GM12872 (cell line): Measurements from ENCODE around the gene VGLL4.

Experiments used
- CTCF ChIP-seq: IDR thresholded peaks from 3 replicates; pipeline ENCODE4 v1.5.1; 2011; ENCODE audit warnings: low read depth, mild to moderate bottlenecking, low read length, moderate library complexity; ENCODE audit not compliant: insufficient read depth

The VGLL4 gene

GRCh38 chr3:11539218-11539617, 104.5 kb downstream of the VGLL4 start:
- no peak for TF ChIP-seq CTCF

GRCh38 chr3:11538581-11538980, 105.1 kb downstream of the VGLL4 start:
- no peak for TF ChIP-seq CTCF

GRCh38 chr3:11536936-11537612, 106.6 kb downstream of the VGLL4 start:
- no peak for TF ChIP-seq CTCF

- no peak for TF ChIP-seq CTCF
Observed at GRCh38 chr3:11536132-11536935, 107.4 kb downstream of the VGLL4 start.

GRCh38 chr3:11535243-11535960, 108.3 kb downstream of the VGLL4 start:
- TF ChIP-seq CTCF: no peak

GRCh38 chr3:11534793-11535101, 109.0 kb downstream of the VGLL4 start:
- TF ChIP-seq CTCF: no peak

GRCh38 chr3:11534011-11534792, 109.5 kb downstream of the VGLL4 start:
- TF ChIP-seq CTCF: no peak
